Transverse colon (tissue), 4 donors: ENCODE data around the gene UNC93B1. TPM values are rescaled to one million over a fixed set of nuclear protein-coding genes. Genes with fewer than 3 reads are reported as not detected.
A peak's percentile ranks its signal among the peaks of the same experiment; 100 is the strongest.
"Not testable (repeated sequence)": the region's sequence is repeated elsewhere in the genome, so short reads cannot be mapped to it uniquely, and the experiment has no call there.

Experiments used
- DNase-seq: peaks from one replicate; pipeline ENCODE4 v3.0.0-alpha.2; 2019
- H3K27ac ChIP-seq, 4 donors: fragments of 200-600 bp; sonication (generic); 2 replicates each; pipeline ENCODE4 v1.5.1; 2016 to 2018; ENCODE audit warnings: inconsistent platforms in 4 of 4
- H3K27me3 ChIP-seq: fragments of 200-600 bp; sonication (generic); 2 replicates; pipeline ENCODE4 v1.5.1; 2017; ENCODE audit warnings: inconsistent platforms
- H3K36me3 ChIP-seq, 4 donors: fragments of 200-600 bp; sonication (generic); 2 replicates each; pipeline ENCODE4 v1.5.1; 2017 to 2019; ENCODE audit warnings: inconsistent platforms in 4 of 4
- H3K4me1 ChIP-seq, 4 donors: fragments of 200-600 bp; sonication (generic); 2 replicates each; pipeline ENCODE4 v1.5.1; 2017 to 2020; ENCODE audit warnings: inconsistent platforms in 4 of 4
- H3K4me3 ChIP-seq, 4 donors: fragments of 200-600 bp; sonication (generic); 1 replicate in 1 of 4; 2 replicates in 3 of 4; pipeline versions ENCODE4 v1.5.1 to v1.6.1; 2017 to 2019; ENCODE audit warnings: inconsistent platforms in 4 of 4
- H3K9me3 ChIP-seq, 2 donors: fragments of 200-600 bp; sonication (generic); 2 replicates each; pipeline ENCODE4 v1.5.1; 2017 to 2019; ENCODE audit warnings: inconsistent platforms in 2 of 2
- CTCF ChIP-seq, 5 experiments: fragments of 200-600 bp in 3 of 5; fragments of 450-650 bp in 2 of 5; sonication (generic) in 3 of 5; IDR thresholded peaks; 1 replicate in 2 of 5; 2 replicates in 3 of 5; pipeline ENCODE4 v1.5.1; 2016 to 2017; ENCODE audit warnings: antibody characterized with exemption in 5 of 5, inconsistent platforms in 3 of 5, mild to moderate bottlenecking in 2 of 5, moderate library complexity in 1 of 5
- POLR2A ChIP-seq: fragments of 450-650 bp; IDR thresholded peaks from one replicate; pipeline ENCODE4 v1.6.1; 2016; ENCODE audit warnings: antibody characterized with exemption, mild to moderate bottlenecking, moderate library complexity
- POLR2AphosphoS5 ChIP-seq, 3 donors: sonication (generic); formaldehyde crosslinking; IDR thresholded peaks; one replicate each; pipeline ENCODE4 v1.6.1; 2016; ENCODE audit warnings: antibody characterized with exemption in 3 of 3
- WGBS, 2 donors: methylation state at CpG; one replicate each; pipeline ENCODE4 v1.1.5; 2018; ENCODE audit warnings: low coverage in 1 of 2; 5-methylcytosine and 5-hydroxymethylcytosine counted together
- in situ Hi-C, 4 donors: fragments of 200-750 bp; cut with MboI; loops; one replicate each; pipeline versions ENCODE4 v1.15.0 to v1.15.1; 2017; ENCODE audit warnings: low sequenced_read_pairs in 3 of 4, low pct_ligation_motif_present in 1 of 4, low pct_unique_long_range_greater_than_20kb in 1 of 4
- intact Hi-C: fragments of 100-400 bp; cut with DNase I; formaldehyde crosslinking; loops from one replicate; pipeline ENCODE4 v1.15.1; 2023; ENCODE audit warnings: low total_unique reads
- total RNA-seq, 4 donors: library from RNA; depleted of rRNA; stranded (reverse); fragments of >200 nt; gene quantifications; one replicate each; pipeline ENCODE4 v1.1.0, GENCODE V29; 2016

The UNC93B1 gene
- total RNA-seq, 4 donors from 2014 or later = 32.2 to 67.7 (median 54.7) TPM

GRCh38 chr11:67955461-67956007, 48.4 kb downstream of the UNC93B1 start:
- peak overlapping the region; percentile 38 to 69 (median 46) for H3K4me3 ChIP-seq
- H3K36me3 ChIP-seq, intact Hi-C loops, H3K27me3 ChIP-seq, H3K9me3 ChIP-seq, H3K4me1 ChIP-seq, in situ Hi-C loops: not testable (repeated sequence)
- DNase-seq = peak; percentile 83
- H3K27ac ChIP-seq = peak overlapping the region in 3 of 4 donors; percentile 59 to 64 (median 62)
- WGBS, 2 donors = 0% methylated on average over 3 of the region's 57 CpGs; no CpG with 5 or more reads in 1 of the 2 donors
- TF ChIP-seq POLR2A (peak; percentile 28), CTCF (IDR thresholded peaks at IDR 0.05) (peak; percentile 16 to 80 (median 63))

- Histone ChIP-seq H3K4me3 (peak overlapping the region; percentile 38 to 69 (median 46)), H3K27ac (peak overlapping the region in 3 of 4 donors; percentile 59 to 64 (median 62))
- H3K9me3 ChIP-seq, DNase-seq, H3K4me1 ChIP-seq, H3K27me3 ChIP-seq, intact Hi-C loops, H3K36me3 ChIP-seq, in situ Hi-C loops: not testable (repeated sequence)
- WGBS, 2 donors = 25% methylated on average over 4 of the region's 26 CpGs; no CpG with 5 or more reads in 1 of the 2 donors
Observed at GRCh38 chr11:67954971-67955370, 48.9 kb downstream of the UNC93B1 start.

GRCh38 chr11:67954251-67954650, 49.6 kb downstream of the UNC93B1 start:
- DNase-seq, in situ Hi-C loops, H3K4me1 ChIP-seq, H3K4me3 ChIP-seq, H3K9me3 ChIP-seq, H3K36me3 ChIP-seq, intact Hi-C loops, H3K27ac ChIP-seq, H3K27me3 ChIP-seq: not testable (repeated sequence)
- WGBS, 2 donors = 91% methylated on average over 14 of the region's 14 CpGs; no CpG with 5 or more reads in 1 of the 2 donors

- H3K36me3 ChIP-seq, H3K27ac ChIP-seq, H3K9me3 ChIP-seq, DNase-seq, intact Hi-C loops, H3K4me3 ChIP-seq, in situ Hi-C loops, H3K27me3 ChIP-seq: not testable (repeated sequence)
- peaks cover 0 to 15% (median 10%) of the 10 kb centered on the region in 4 donors for H3K4me1 ChIP-seq
- WGBS, 2 donors = 84% methylated on average over 8 of the region's 8 CpGs; no CpG with 5 or more reads in 1 of the 2 donors
Observed at GRCh38 chr11:67950705-67951104, 53.2 kb downstream of the UNC93B1 start.

- intact Hi-C loops, in situ Hi-C loops, H3K36me3 ChIP-seq, H3K4me3 ChIP-seq, DNase-seq, H3K4me1 ChIP-seq, H3K27me3 ChIP-seq, H3K9me3 ChIP-seq: not testable (repeated sequence)
- 77% methylated on average over 6 of the region's 7 CpGs; no CpG with 5 or more reads in 1 of the 2 donors for WGBS, 2 donors
- H3K27ac ChIP-seq = peak overlapping the region in 2 of 4 donors; percentile 75 to 78
Observed at GRCh38 chr11:67947785-67948184, 56.1 kb downstream of the UNC93B1 start.

GRCh38 chr11:67946403-67946802, 57.5 kb downstream of the UNC93B1 start:
- DNase-seq = peak; percentile 71
- H3K4me1 ChIP-seq, H3K36me3 ChIP-seq, H3K27me3 ChIP-seq, intact Hi-C loops, H3K9me3 ChIP-seq, in situ Hi-C loops: not testable (repeated sequence)
- TF ChIP-seq POLR2A (peak; percentile 27), POLR2AphosphoS5 (IDR thresholded peaks at IDR 0.05) (peak in 1 of 3 donors; percentile 22)
- Histone ChIP-seq H3K27ac (peak overlapping the region; percentile 60 to 84 (median 76)), H3K4me3 (peak overlapping the region in 1 of 4 donors; percentile 26)
- 36 to 48% methylated on average over 2 to 4 of the region's 4 CpGs for WGBS, 2 donors

- DNase-seq, H3K36me3 ChIP-seq, H3K4me1 ChIP-seq, H3K27me3 ChIP-seq, intact Hi-C loops, H3K27ac ChIP-seq, H3K4me3 ChIP-seq, in situ Hi-C loops, H3K9me3 ChIP-seq: not testable (repeated sequence)
- WGBS, 2 donors = 58% methylated on average over 2 of the region's 5 CpGs; no CpG with 5 or more reads in 1 of the 2 donors
- peak in 1 of 5 experiments; percentile 16 for TF ChIP-seq CTCF (IDR thresholded peaks at IDR 0.05)
Observed at GRCh38 chr11:67943406-67943805, 60.5 kb downstream of the UNC93B1 start.
